ENCODE measurements around the gene ICE2. TPM values are rescaled to one million over a fixed set of nuclear protein-coding genes. Genes with fewer than 3 reads are reported as not detected.

ICE2 gene
- total RNA-seq, 4 donors from 2014 or later: 18.2 to 89.9 (median 43.7) TPM

- H3K4me3 ChIP-seq: no peak overlapping the region
- H3K4me1 ChIP-seq: no peaks in the 10 kb centered on the region
- no peaks in the 10 kb centered on the region for H3K36me3 ChIP-seq
- H3K9me3 ChIP-seq: no peaks in the 10 kb centered on the region
- TF ChIP-seq CTCF (IDR thresholded peaks at IDR 0.05): no peak
- TF ChIP-seq POLR2A (IDR thresholded peaks at IDR 0.05): no peak
- H3K27me3 ChIP-seq: no peaks in the 10 kb centered on the region
- intact Hi-C loops (cut with DNase I; ENCODE audit: low total_unique reads): no loop called here
- DNase-seq: no peak
- H3K27ac ChIP-seq: no peak overlapping the region
These were observed 95.9 kb downstream of the ICE2 start for GRCh38 chr15:60382773-60383674.

DNA sequence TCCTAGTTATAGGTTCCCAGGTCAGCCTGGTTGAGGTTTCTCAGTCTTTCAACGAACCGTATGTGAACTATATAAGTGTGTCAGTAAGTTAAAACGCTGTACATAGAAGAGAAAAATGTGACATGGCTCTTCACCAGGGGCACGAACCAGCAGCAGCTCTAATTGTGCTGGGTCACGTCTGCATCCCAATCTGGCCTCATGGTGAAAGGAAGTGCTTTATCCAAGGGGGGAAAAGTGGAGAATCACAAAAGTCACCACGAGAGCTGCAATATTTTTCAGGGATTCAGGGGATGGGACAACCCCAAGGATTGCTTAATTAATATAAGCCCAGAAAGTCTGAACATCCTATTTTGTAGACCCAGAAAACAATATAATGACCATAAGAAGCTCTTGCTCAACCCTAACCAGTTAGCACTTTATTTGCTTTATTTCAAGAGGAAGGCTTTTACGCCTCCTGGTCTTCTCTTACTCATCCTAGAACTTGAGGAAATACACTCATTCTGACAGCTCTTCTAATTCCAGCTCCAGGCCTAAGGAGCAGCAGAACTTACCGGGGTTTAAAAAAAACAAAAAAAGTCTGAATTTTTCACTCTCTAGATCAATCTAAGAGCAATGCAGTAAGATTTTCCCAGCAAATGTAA, 97.7 kb downstream of the ICE2 start:
- H3K27me3 ChIP-seq: no peaks in the 10 kb centered on the region
- H3K27ac ChIP-seq: no peak overlapping the region
- DNase-seq: no peak
- no peak overlapping the region for H3K4me3 ChIP-seq
- TF ChIP-seq CTCF (IDR thresholded peaks at IDR 0.05) (no peak), POLR2A (IDR thresholded peaks at IDR 0.05) (no peak)
- intact Hi-C loops (cut with DNase I; ENCODE audit: low total_unique reads): no loop called here
- no peaks in the 10 kb centered on the region for H3K36me3 ChIP-seq
- H3K4me1 ChIP-seq: no peaks in the 10 kb centered on the region
- no peaks in the 10 kb centered on the region for H3K9me3 ChIP-seq

DNA sequence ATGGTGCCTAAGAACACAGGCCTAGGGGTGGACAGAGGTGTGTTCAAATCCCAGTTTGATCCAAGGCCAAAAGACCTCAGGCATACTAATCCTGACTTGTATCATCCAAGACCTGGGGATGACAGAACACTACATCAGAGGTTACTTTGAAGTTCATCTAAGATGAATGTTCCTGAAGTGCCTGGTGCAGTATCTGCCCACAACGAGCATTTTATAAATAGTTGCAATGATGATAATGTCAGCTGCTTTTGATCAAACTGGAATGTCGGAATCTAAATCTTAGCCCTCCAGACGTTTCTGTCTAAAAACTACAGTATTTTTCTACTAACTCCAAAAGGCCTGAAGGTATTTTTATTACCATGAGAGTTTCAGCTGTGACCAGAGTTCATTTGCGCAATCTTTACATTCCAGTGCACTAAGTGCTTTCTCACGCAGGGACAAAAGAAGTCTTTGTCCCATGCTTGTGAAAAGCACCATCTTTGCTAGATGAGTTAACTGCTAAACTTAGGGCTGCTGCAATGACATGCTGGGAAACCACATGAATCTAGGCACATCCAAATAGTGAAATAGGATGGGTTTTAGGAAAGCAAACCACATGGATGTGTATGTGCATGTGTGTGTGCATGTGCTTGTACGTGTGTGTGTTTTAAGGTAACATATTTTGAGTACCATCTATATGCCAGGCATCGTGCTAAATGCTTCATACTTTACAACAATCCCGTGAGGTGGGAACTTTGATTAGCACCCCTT, 99.2 kb downstream of the ICE2 start:
- Histone ChIP-seq H3K4me1 (no peaks in the 10 kb centered on the region), H3K27me3 (no peaks in the 10 kb centered on the region), H3K4me3 (no peak overlapping the region), H3K9me3 (no peaks in the 10 kb centered on the region), H3K36me3 (no peaks in the 10 kb centered on the region), H3K27ac (no peak overlapping the region)
- TF ChIP-seq CTCF (IDR thresholded peaks at IDR 0.05) (no peak), POLR2A (IDR thresholded peaks at IDR 0.05) (no peak)
- intact Hi-C loops (cut with DNase I; ENCODE audit: low total_unique reads): no loop called here
- no peak for DNase-seq

DNA sequence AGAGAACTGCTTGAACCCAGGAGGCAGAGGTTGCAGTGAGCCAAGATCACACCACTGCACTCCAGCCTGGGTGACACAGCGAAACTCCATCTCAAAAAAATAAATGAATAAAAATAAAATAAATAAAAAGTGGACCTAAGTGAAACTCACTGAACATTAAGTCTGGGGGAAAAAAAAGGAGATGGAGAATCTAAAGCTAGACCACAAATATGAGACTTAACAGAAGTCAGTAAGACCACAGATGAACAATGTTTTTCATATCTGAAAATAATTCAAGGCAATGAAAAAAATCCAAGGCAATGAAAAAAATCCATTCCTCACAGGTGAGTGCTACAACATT, 99.8 kb downstream of the ICE2 start:
- TF ChIP-seq POLR2A (IDR thresholded peaks at IDR 0.05) (no peak), CTCF (IDR thresholded peaks at IDR 0.05) (no peak)
- no peaks in the 10 kb centered on the region for H3K36me3 ChIP-seq
- intact Hi-C loops (cut with DNase I; ENCODE audit: low total_unique reads): no loop called here
- DNase-seq: no peak
- no peaks in the 10 kb centered on the region for H3K4me1 ChIP-seq
- no peak overlapping the region for H3K4me3 ChIP-seq
- no peak overlapping the region for H3K27ac ChIP-seq
- no peaks in the 10 kb centered on the region for H3K9me3 ChIP-seq
- no peaks in the 10 kb centered on the region for H3K27me3 ChIP-seq

Data from uterus (tissue), 4 donors.